Ureter (tissue), 1 donor: ENCODE measurements around the gene GRM7. TPM values are rescaled to one million over a fixed set of nuclear protein-coding genes. Genes with fewer than 3 reads are reported as not detected.

Source experiments
- DNase-seq: peaks from one replicate; pipeline ENCODE4 v3.0.0-alpha.2; 2020; ENCODE audit warnings: low spot score
- total RNA-seq: library from RNA; stranded (reverse); gene quantifications from one replicate; pipeline ENCODE4 v1.2.4, GENCODE V29; 2023
- donor health status: DM: yes; HTN: yes; CAD: no.

GRM7 gene
- total RNA-seq, 1 donor from 2014 or later = 0.86 TPM

DNA sequence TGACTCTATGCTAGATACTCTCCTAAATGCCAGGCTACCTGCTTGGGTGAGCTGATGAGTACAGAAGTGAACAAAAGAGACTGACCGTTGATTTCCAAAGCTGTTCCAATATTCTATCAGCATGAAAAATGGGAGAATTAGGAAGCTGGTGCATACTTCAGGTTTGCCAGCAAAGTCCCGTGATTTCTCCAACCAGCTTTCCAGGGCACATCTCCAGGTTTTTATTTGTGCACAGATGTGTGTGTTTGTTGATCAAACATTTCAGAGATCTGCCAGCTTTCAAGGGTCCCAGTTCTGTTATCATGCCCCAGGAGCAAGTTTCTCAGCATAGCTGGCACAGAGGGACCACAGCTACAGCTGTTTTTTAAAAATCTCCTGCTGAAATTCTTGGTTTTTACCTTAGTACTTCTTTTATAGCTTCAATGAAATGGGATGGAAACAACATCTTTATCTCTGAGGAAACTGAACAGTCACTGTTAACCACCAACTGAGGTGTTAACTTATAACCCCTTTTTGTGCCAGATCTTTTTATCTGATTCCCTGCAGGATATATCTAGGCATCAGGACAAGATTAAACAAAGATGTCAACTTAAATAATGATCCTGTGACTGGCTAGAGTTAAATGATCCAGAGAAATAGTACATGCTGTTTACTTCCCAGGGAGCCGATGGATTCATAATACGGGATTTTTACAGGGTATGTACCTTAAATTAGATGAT, 380.8 kb downstream of the GRM7 start:
- no peak for DNase-seq

DNA sequence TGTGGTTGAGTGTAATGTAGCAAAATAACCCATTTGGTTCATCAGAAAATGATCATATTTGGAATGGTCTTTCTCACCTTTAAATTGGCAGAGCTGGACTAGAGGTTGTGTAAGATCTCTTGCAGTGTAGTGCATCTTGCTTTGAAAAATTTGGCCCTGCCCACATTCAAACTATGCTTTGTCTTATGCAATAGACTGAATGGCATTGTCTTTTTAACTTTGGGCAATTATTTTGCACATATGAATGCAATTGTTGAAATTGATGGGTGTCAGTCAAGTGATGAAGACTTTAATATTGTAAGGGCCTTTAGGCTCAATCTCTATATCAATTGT, 381.4 kb downstream of the GRM7 start:
- no peak for DNase-seq

DNA sequence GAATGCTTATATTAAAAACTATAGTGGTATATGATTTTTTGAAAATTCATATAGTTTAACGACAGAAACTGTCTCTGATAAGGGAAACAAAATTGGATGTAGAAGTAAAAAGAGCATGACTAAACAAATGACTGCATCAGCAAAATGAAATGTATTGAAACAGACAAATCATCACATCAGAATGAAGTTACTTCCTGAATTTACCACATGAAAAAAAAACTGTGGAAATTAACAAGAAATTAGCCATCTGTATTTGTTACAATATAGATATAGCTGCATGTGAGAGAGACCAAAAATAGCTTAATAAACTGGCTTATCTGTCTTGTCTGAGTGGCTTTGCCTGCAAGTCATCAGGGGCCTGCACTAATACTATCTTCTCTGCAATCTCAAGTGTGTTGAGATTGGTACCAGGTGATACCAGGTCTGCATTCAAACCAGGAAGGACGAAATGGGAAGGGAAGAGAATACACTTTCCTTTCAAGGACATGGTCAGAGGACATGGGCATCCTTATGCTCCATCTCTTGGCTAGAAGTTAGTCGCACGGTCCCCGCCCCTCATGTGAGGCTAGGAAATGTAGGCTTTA, 388.7 kb downstream of the GRM7 start:
- DNase-seq = no peak

DNA sequence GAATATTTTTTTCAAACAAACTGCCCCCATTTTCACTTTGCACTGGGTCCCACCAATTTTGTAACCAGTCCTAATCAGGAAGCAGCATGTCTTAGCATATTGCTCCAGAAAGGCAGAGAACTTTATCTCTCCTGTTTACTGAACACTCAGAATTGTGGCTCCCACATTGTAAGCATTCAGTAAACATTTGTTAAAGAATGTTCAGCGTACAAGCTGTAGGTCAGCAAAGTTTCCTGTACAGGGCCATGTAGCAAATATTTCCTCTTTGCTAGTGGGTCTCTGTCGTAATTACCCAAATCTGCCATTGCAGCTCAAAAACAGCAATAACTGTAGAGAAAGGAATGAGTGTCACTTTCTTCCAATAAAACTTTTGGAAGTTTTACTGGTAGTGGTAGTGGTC, 393.3 kb downstream of the GRM7 start:
- DNase-seq = no peak

DNA sequence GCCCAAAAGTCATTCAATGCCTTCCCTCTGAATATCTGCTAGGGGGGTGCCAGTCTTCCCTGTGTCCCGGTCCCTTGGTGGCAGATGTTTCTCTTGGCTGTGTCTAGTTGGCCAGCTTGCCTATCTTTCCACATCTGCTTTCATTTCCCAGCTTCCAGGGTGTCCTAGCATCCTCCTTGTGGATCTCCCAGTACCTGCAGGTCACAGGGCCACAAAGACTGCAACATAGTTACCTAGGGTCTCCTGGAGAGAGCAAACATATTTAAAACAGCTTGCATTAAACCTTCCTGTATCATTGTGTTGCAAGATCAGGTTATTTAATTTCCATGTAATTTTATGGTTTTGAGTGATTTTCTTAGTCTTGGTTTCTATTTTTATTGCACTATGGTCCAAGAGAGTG, 400.1 kb downstream of the GRM7 start:
- DNase-seq = no peak

DNA sequence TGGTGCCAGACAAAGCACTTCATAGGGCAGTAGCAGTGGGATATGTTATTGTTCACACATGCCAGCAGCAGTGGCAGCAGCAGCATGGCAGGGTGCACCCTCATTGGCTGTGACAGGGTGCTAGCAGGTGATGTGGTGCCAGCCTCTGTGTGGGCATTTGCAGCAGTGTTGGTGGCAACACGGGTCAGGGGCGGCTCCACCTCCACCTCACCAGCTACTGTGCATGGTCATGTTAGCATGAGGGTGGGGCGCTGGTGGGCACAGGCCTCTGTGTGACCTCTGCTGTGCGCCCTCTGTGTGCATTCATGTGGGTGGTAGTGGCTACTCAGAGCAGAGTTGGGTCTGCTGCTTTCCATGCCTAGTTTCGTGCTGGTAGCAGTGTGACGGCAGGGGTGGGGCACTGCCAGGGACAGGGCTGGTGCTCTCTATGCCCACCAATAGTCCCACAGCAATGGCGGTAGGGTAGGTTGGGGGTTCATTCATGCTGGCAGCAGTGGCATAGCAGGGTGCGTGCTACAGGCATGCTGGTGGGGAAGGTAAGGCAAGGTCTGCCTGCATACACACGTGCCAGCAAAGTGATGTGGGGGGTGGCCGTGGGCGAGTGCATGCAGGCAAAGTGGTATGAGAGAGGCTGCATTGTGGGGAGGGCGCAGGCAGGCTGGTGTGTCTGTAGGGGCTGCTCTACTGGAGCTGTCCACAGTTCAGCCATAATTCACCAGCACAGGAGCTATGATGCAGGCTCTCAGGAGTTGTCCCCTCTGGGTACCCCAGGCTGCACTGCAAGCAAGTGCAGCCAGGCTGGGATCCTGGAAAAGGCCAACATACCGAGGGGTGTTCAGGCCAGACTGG, 402.7 kb downstream of the GRM7 start:
- DNase-seq = no peak

DNA sequence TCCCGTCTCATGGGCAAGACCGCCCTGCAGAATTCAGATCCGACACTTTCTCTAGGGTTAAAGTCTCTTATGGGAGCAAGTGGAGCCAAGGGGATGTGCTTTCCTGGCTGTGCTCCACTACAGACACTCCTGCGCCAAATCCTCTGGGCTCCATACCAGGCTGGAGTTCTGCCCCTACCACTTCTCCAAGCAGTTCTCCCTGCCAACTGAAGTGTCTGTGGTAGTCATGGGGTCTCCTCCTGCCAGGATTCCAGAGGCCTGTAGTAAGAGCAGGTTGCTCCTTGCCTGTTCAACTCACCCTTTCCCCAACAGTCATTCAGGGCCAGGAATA, 403.2 kb downstream of the GRM7 start:
- no peak for DNase-seq

DNA sequence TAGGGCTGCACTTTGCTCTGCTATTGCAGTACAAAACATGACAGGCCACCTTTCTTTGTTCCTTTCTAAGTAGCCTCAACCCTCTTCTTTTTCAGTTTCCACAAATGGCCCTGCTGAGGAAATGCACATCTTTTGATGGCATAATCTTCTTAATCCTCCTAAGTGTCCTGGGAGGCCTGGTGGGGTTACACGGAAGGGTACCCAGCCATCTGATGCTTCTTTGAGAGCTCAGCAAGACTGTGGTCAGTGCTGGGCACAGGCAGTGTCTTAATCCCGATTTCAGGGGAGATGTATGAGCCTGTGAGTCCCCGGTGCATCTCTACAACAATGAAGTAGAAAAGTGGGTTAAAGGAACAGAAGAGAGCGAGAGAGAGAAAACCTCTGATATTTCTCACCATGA, 404.8 kb downstream of the GRM7 start:
- no peak for DNase-seq

DNA sequence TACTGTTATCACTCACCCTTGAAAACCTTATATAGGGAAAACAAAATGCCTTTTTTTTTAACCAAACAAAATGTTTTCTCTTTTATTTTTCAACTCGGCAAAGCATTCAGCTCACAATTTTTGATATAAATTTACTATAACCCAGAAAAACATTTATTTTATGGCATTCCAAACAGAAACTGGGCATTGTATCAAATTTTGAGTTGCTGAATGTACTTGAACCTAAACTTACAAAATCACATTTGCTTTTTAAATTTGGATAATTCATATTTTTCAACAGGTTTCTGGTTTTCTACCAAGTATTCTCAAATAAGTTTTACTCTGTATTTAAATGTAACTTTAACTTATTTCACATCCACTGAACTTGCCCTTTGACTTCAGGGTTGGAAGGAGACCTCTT, 405.6 kb downstream of the GRM7 start:
- no peak for DNase-seq

DNA sequence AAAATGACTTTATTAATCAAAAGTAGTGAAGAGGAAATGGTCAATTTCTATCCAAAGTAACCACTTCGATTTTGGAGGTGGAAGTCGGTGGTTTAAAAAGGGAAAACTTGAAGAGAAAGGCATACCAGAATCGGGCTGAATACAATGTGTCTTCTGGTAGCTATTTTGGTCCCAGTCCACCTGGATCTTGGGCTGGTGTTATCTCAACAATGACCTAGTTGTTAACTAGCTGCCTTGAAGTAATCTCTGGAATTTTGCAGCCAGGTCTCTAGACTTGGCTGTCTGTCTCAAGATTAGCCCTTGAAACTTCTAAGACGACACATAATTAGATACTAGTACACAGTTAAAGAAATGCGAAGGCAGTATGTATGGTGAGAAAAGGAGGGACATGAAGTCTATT, 409.8 kb downstream of the GRM7 start:
- DNase-seq = no peak

DNA sequence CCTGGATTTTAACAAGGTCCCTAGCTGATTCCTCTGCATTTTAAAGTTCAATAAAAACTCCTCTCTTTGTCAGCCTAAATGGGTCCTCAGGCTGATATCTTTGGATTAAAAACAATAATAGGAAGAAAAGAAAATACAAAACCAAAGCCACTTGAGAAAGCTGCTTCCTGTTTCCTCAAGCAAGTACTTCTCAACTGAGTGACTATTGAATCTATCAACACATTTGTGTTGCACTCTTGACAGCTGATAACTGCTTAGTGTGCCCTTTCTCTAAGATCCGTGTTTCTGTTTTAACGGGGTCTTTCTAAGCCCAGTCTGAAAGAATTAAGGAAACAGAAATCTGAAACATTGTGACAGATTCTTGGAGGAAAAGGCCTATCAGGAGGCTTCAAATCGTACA, 410.7 kb downstream of the GRM7 start:
- no peak for DNase-seq

DNA sequence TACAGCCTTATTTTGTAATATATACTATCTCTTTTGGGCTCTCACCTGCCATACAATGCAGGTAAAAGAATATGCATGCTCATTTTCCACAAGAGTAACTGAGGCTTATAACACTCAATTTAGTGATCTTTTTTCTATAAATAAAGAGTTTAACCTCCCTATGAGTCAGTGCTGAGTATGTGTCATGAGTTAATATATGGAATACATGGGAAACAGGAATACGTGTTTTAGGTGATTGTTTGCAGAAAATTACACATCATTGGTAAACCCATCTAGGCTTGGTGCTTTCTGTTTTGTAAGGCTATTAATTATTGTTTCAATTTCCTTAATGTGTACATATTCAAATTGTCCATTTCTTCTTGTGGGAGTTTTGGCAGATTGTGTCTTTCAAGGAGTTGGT, 411.3 kb downstream of the GRM7 start:
- DNase-seq = no peak

DNA sequence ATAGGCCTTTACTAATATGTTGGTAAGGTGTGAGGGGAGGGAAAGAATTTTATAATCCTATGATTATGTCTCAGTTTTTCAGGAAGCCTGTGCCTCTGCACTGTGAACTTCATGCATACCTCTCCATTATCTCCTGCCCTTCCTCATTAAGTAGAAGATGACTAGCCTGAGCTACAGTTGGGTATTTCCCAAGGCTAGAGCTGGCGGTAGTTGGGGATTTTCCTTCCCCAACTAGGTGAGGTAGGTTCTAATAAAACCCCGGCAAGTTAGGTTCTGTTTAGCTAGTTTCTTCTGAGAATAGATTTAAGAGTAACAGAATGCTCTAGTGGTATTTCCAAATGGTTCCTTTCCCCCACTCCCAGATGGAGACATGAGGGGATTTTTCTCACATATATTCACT, 414.5 kb downstream of the GRM7 start:
- no peak for DNase-seq

DNA sequence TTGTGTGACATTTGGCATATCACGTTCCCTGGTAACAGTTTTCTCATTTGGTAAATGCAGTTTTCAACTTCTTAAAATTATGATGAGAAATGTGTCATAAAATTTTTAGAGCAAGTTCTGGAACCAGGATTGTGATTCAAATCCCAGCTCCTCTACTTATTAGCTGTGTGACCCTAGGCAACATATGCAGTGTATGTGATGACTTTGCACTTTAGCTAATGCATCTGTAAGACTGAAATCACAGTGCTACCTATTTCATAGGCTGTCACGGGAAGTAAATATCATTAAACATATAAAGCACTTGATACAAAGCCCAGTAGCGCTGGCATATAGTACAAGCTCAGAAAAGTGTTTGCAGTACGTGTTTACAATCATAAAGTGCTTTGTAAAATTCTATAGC, 419.4 kb downstream of the GRM7 start:
- no peak for DNase-seq

DNA sequence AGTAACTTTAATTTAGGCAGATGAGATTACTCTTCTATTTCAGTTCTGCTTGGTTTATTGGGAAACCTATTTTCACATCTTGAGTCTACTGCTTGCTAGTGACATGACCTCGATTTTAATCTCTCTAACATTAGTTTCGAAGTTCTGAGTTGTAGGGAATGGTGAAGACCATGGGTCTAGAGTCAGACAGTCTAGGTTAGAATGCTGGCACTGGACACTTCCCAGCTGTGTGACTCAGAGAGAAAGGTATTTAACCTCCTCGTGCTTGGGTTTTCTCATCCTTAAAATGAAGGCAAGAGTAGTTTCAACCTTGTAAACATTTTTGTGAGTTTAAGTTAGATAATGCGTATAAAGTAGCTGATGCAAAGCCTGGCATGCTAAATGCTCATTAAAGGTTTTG, 422.1 kb downstream of the GRM7 start:
- no peak for DNase-seq

DNA sequence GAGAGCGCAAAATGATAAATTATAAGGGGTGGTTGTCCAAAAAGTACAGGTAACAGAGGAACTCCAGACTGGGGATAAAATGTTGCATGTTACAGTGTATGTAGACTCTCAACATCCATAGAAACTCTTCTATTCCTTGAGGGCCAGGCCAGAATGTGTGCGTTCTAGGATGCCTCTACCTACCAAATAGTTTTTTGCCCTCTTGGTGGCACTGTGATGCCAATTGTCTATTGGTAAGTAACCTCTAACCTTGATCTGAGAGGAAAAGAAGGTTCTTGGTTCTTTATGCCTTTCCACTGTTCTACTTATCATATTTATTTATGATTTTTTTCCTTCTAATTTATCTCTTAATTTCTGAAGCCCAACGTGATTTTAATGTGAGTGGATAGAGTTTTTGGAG, 424.6 kb downstream of the GRM7 start:
- no peak for DNase-seq

DNA sequence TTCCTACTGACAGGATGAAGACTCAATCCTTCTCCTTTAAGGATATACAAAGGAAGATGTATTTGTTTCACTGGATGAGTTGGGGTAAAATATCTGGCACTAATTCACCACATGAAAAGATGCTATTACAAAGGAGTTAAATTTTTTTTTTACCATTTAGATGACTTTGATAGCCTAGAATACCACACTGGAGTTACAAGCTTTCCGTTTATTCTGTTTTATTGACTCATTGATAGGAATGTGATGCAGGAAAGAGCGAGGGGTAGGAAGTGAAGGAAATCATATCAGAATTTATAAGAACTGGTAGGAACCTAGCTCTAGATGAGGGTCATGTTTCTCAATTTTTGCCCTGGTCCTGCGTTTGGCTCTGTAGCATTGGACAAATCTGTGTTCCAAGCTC, 427.2 kb downstream of the GRM7 start:
- DNase-seq = no peak

DNA sequence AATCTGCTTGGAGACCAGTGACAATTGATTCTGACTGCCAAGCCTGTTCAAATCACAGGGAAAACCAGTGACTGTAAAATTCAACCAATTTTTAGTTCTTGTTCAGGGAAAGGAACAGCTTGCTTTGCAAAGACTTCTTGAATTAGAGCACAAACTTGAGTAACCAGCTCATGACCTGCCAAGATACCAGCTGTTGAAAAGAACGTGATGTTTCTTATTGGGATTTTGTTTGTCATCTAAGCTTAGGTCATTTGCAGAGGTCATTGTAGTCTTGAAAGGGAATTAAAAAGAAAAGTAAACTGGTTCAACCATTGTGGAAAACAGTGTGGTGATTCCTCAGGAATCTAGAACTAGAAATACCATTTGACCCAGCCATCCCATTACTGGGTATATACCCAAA, 428.2 kb downstream of the GRM7 start:
- no peak for DNase-seq

DNA sequence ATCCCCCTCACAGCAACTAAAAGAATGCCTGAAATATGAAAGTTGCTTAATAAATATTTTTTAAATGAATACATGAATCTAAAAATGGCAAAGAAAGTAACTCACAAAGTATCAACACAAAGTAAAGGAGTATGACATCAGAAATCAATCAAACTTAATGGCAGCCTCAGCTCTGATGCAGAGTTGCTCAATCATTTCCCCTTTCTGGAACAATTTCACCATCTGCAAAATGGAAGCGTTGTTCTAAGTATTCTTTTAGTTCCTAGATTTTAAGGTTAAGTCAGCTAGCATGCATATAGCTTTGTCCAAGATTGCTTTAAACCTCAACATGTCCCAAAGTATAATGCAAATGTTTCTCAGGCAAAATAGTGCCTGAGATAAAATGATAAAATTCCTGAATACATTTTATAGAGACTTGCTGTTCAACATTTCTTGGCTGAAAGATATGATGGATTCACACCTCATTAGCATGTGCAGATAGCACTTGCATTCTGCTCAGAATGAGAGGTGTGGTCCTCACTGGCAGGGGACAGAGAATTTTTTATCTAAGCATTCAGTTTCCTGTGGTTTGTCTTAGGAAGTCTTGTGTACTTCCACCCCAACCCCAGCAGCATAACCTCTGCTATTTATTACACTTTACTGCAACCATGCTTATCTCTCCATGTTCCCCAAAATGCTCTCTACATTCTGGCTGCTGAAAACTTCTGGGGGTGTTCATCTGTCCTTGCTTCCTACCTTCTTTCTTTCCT, 429.3 kb downstream of the GRM7 start:
- no peak for DNase-seq

DNA sequence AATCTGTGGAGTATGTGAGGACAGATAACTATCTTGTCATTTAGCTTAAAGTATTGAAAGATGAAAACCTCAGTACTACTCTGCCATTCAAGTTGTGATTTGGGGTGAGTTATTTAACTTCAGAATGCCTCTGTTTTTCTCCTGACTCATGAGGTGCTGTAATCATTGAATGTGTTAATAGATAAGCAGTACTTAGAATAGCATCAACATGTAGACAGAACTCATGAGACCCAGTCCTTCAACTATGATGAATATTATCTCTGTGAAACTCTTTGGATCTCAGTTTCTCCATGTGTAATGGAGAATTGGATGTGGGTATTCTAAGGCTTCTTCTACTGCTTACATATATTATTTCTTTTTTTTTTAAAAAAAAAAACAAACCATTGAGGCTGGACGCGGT, 431.4 kb downstream of the GRM7 start:
- DNase-seq = no peak

DNA sequence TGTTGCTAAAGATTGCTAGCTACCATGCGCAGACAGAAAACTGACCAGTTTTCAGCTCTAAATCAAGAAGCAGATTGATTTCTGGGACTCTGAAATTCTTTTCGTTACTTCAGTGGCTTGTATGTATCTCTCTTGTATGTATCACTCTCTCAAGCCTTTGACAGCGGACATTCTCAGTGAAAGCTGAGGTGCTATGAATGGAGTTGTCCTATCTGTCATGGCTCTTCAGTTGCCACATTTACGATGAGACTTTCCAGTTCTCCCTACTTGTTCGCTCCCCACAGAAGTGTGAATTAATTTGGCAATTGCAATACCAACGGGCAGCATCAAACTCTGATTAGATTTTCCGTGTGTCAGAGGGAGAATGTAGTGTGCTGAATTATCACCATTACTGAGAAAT, 432.4 kb downstream of the GRM7 start:
- no peak for DNase-seq

DNA sequence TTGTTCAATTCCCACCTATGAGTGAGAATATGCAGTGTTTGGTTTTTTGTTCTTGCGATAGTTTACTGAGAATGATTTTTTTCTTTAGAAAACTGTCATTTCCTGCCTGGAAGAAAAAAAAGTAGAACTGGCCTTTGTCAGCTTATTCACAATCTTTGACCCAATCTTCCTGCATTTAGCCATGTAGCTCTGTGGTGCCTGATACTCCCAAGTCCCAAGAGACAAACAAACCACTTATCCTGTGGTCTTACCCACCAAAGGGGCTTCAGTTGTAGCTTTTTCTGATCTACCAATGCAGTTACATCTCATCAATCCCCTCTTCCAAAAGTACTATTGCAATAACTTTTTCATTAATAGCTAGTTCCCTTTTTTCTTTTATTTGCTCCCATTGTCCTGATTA, 444.6 kb downstream of the GRM7 start:
- no peak for DNase-seq

DNA sequence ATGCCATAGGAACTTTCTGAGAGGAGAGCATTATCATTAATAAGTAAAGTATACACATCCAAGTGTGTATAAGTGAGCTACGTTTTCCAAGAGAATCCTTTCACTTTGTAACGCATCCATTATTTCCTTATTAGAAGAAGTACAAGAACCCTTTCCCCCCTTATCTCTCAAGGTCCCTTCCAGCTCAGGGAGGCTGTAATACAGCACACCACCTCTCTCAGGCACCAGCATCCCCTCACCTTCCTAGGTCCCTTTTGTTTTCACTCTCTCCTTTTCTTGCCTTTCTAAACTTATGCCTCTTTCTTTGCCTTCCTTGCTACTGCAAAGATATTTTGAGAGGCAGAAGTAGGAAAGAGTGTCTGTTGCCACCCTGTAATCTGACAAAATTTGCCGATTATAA, 446.0 kb downstream of the GRM7 start:
- DNase-seq = no peak
